AG04450 (cell line): ENCODE measurements around the gene R3HDM1. TPM values are rescaled to one million over a fixed set of nuclear protein-coding genes. Genes with fewer than 3 reads are reported as not detected.
A peak's percentile ranks its signal among the peaks of the same experiment; 100 is the strongest.
"Not testable (repeated sequence)": the region's sequence is repeated elsewhere in the genome, so short reads cannot be mapped to it uniquely, and the experiment has no call there.

Experiments used
- CTCF ChIA-PET: fragments of 300-600, 350-600 bp; formaldehyde crosslinking; extraction: SDS; loops from one replicate; lab custom pipeline; 2022; ENCODE audit warnings: antibody characterized with exemption, inconsistent platforms; lab: Charles Lee
- POLR2A ChIA-PET: fragments of 350-600 bp; formaldehyde crosslinking; extraction: SDS; loops from one replicate; lab custom pipeline; 2021; ENCODE audit warnings: antibody characterized with exemption, inconsistent platforms; lab: Yijun Ruan, JAX
- DNase-seq: peaks from one replicate; pipeline ENCODE4 v3.0.0-alpha.2; 2011; ENCODE audit warnings: low read depth, low spot score
- H3K27ac ChIP-seq: one replicate; pipeline ENCODE4 v1.5.1; 2012; ENCODE audit warnings: low read depth, low read length, control low read depth
- H3K27me3 ChIP-seq: one replicate; pipeline ENCODE4 v1.6.0; 2012; ENCODE audit warnings: low read length; ENCODE audit not compliant: control insufficient read depth, insufficient read depth
- H3K4me3 ChIP-seq: 2 replicates; pipeline ENCODE4 v1.5.1; 2011; ENCODE audit warnings: mild to moderate bottlenecking, low read depth, low read length, control low read depth
- H3K9me3 ChIP-seq: 2 replicates; pipeline ENCODE4 v1.5.1; 2012; ENCODE audit warnings: low read length; ENCODE audit not compliant: control insufficient read depth, insufficient read depth
- CTCF ChIP-seq: IDR thresholded peaks from 2 replicates; pipeline ENCODE4 v1.5.1; 2011; ENCODE audit warnings: low read depth, low read length, control low read depth, inconsistent platforms
- polyA minus RNA-seq: library from RNA; depleted of rRNA, polyadenylated mRNA; stranded (reverse); fragments of >200 nt; gene quantifications from 2 replicates; pipeline ENCODE4 v1.2.3, GENCODE V29; 2011; rRNA and poly(A)+ RNA removed
- polyA plus RNA-seq: library from polyadenylated mRNA; depleted of rRNA; stranded (reverse); fragments of >200 nt; gene quantifications from 2 replicates; pipeline ENCODE4 v1.2.3, GENCODE V29; 2011; rRNA removed

R3HDM1 gene
- polyA plus RNA-seq (33.2 and 39.1 TPM in 2 replicates), polyA minus RNA-seq (20.4 and 28.8 TPM in 2 replicates)

GRCh38 chr2:135531231-135532197, at the start of gene R3HDM1:
Gene R3HDM1, plus strand, starts transcription at chr2:135531484. Its CDS starts 73,362 bp downstream, at chr2:135604846.
- peak within 1 kb of the TSS; percentile 97 for H3K27ac ChIP-seq
- ChIA-PET CTCF (interaction anchor here (2.4 kb wide), 1 partner anchor 527 kb away, joined by 23 read pairs; no protein-coding TSS in a partner anchor), POLR2A (interaction anchor here (0.6 to 1.2 kb wide), 5 partner anchors 62 to 1413 kb away, joined by 3 to 5 read pairs (median 3); no protein-coding TSS in a partner anchor)
- TF ChIP-seq CTCF: no peak
- H3K4me3 ChIP-seq: peak within 1 kb of the TSS; percentile 85
- peak; percentile 100 for DNase-seq
- H3K9me3 ChIP-seq: no peaks in the 10 kb centered on the region; the same call in 1 of the 2 replicates
- no peaks in the 10 kb centered on the region for H3K27me3 ChIP-seq

DNA sequence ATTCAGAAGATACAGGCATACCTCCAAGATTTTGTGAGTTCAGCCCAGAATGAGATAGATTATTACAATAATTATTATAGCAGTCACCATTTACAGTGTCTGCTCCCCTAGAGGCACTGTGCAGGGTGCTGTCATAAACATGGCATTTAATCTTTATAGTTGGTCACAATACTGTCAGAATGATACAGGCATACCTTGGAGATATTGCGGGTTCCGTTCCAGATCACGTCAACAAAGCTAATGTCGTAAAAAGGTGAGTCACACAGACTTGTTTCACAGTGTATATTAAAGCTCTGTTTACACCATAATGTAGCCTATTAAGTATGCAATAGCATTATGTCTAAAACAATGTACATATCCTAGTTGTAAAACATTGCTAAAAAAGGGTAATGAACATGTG, 45.8 kb upstream of the R3HDM1 start:
- no peaks in the 10 kb centered on the region for H3K27me3 ChIP-seq
- DNase-seq: no peak
- TF ChIP-seq CTCF: no peak
- H3K27ac ChIP-seq: no peak overlapping the region
- ChIA-PET CTCF (no interaction called here), POLR2A (no interaction called here)
- no peak overlapping the region for H3K4me3 ChIP-seq
- no peaks in the 10 kb centered on the region for H3K9me3 ChIP-seq

DNA sequence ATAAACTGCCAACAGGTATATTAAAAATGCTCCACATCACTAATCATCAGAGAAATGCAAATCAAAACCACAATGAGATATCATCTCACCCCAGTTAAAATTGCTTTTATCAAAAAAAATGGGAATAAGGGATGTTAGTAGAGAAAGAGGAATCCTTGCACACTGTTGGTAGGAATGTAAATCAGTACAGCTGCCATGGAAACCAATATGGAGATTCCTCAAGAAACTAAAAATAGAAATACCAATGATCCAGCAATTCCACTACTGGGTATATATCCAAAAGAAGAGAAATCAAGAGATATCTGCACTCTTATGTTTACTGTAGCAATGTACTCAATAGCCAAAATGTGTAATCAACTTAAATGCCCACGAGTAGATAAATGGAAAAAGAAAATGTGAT, 40.9 kb upstream of the R3HDM1 start:
- no peak overlapping the region for H3K4me3 ChIP-seq
- H3K27ac ChIP-seq: no peak overlapping the region
- ChIA-PET CTCF (no interaction called here), POLR2A (no interaction called here)
- H3K27me3 ChIP-seq: no peaks in the 10 kb centered on the region
- no peak for DNase-seq
- no peak for TF ChIP-seq CTCF
- H3K9me3 ChIP-seq: no peaks in the 10 kb centered on the region

GRCh38 chr2:135494503-135494902, 36.8 kb upstream of the R3HDM1 start:
- no peak for TF ChIP-seq CTCF
- H3K9me3 ChIP-seq: no peaks in the 10 kb centered on the region; the same call in 1 of the 2 replicates
- CTCF ChIA-PET: no interaction called here
- POLR2A ChIA-PET: no interaction called here
- no peaks in the 10 kb centered on the region for H3K27me3 ChIP-seq
- no peak overlapping the region for H3K4me3 ChIP-seq
- no peak overlapping the region for H3K27ac ChIP-seq
- no peak for DNase-seq

GRCh38 chr2:135494917-135495316, 36.4 kb upstream of the R3HDM1 start:
- Histone ChIP-seq H3K9me3 (no peaks in the 10 kb centered on the region; the same call in 1 of the 2 replicates), H3K27ac (no peak overlapping the region), H3K27me3 (no peaks in the 10 kb centered on the region), H3K4me3 (no peak overlapping the region)
- CTCF ChIA-PET: no interaction called here
- no peak for TF ChIP-seq CTCF
- DNase-seq: no peak
- POLR2A ChIA-PET: no interaction called here

- H3K27me3 ChIP-seq, H3K27ac ChIP-seq, H3K9me3 ChIP-seq, DNase-seq, H3K4me3 ChIP-seq, POLR2A ChIA-PET, CTCF ChIA-PET: not testable (repeated sequence)
These were observed 32.7 kb upstream of the R3HDM1 start for GRCh38 chr2:135498588-135498987.
